Endodermal cell (in vitro differentiated cells): ENCODE data around the gene RNASE7. TPM values are rescaled to one million over a fixed set of nuclear protein-coding genes. Genes with fewer than 3 reads are reported as not detected.

Source experiments
- DNase-seq: peaks from one replicate; pipeline ENCODE4 v3.0.0-alpha.2; 2017
- H3K27ac ChIP-seq: 2 replicates; pipeline ENCODE4 v1.5.1; 2013; ENCODE audit warnings: mild to moderate bottlenecking, low read depth, low read length, moderate library complexity
- H3K27me3 ChIP-seq: 2 replicates; pipeline ENCODE4 v1.6.1; 2013; ENCODE audit warnings: mild to moderate bottlenecking, low read length, moderate library complexity; ENCODE audit not compliant: insufficient read depth, control insufficient read depth, poor library complexity, severe bottlenecking
- H3K36me3 ChIP-seq: 2 replicates; pipeline ENCODE4 v1.7.0; 2013; ENCODE audit warnings: mild to moderate bottlenecking, low read length, moderate library complexity; ENCODE audit not compliant: control insufficient read depth, insufficient read depth
- H3K4me1 ChIP-seq: one replicate; pipeline ENCODE4 v1.7.0; 2013; ENCODE audit warnings: low read length; ENCODE audit not compliant: control insufficient read depth, insufficient read depth
- H3K4me3 ChIP-seq: 2 replicates; pipeline ENCODE4 v1.5.1; 2013; ENCODE audit warnings: mild to moderate bottlenecking, low read length, moderate library complexity
- H3K9ac ChIP-seq: 2 replicates; pipeline ENCODE4 v1.6.1; 2013; ENCODE audit warnings: mild to moderate bottlenecking, low read length, moderate library complexity; ENCODE audit not compliant: poor library complexity, severe bottlenecking; ENCODE audit errors: extremely low read depth
- H3K9me3 ChIP-seq: 2 replicates; pipeline ENCODE4 v1.6.1; 2013; ENCODE audit warnings: mild to moderate bottlenecking, low read length, moderate library complexity; ENCODE audit not compliant: control insufficient read depth
- H3K27ac Mint-ChIP-seq: 2 replicates; pipeline ENCODE4 v1.8.0; 2020; ENCODE audit warnings: mixed read lengths
- H3K27me3 Mint-ChIP-seq: 2 replicates; pipeline ENCODE4 v1.8.0; 2021; ENCODE audit warnings: mild to moderate bottlenecking, mixed read lengths; ENCODE audit not compliant: insufficient read depth
- H3K36me3 Mint-ChIP-seq: 2 replicates; pipeline ENCODE4 v1.8.0; 2020; ENCODE audit warnings: low read depth, mixed read lengths
- H3K4me1 Mint-ChIP-seq: 2 replicates; pipeline ENCODE4 v1.8.0; 2020; ENCODE audit warnings: mixed read lengths
- H3K4me3 Mint-ChIP-seq: 2 replicates; pipeline ENCODE4 v1.8.0; 2020; ENCODE audit warnings: mild to moderate bottlenecking, moderate library complexity, mixed read lengths
- H3K9me3 Mint-ChIP-seq: 2 replicates; pipeline ENCODE4 v1.8.0; 2020; ENCODE audit warnings: mild to moderate bottlenecking, mixed read lengths
- WGBS, 2 experiments: methylation state at CpG; one replicate each; pipeline versions ENCODE4 v1.1.5 to v1.1.7; 2013; ENCODE audit warnings: missing lambda C conversion rate in 2 of 2, mixed read lengths in 1 of 2; ENCODE audit not compliant: insufficient coverage in 1 of 2, insufficient read length in 1 of 2; 5-methylcytosine and 5-hydroxymethylcytosine counted together
- total RNA-seq, 2 donors: library from RNA; stranded (reverse); fragmentation: NEBNext Ultra II Directional in 1 of 2; extraction: Animal tissue kit (Norgen Biotek cat#: 25700) in 1 of 2; gene quantifications; 2 replicates in 1 of 2; 3 replicates in 1 of 2; pipeline ENCODE4 v1.2.1, GENCODE V29; 2021
- TF ChIP-seq, protein P1 (sequence below): fragments of 200-600 bp; sonication (generic); conservative IDR thresholded peaks from 2 replicates; pipeline ENCODE4 v1.5.0; 2021; ENCODE audit warnings: antibody characterized with exemption, mild to moderate bottlenecking

Gene RNASE7
- total RNA-seq, 2 donors from 2014 or later, result not detected

DNA sequence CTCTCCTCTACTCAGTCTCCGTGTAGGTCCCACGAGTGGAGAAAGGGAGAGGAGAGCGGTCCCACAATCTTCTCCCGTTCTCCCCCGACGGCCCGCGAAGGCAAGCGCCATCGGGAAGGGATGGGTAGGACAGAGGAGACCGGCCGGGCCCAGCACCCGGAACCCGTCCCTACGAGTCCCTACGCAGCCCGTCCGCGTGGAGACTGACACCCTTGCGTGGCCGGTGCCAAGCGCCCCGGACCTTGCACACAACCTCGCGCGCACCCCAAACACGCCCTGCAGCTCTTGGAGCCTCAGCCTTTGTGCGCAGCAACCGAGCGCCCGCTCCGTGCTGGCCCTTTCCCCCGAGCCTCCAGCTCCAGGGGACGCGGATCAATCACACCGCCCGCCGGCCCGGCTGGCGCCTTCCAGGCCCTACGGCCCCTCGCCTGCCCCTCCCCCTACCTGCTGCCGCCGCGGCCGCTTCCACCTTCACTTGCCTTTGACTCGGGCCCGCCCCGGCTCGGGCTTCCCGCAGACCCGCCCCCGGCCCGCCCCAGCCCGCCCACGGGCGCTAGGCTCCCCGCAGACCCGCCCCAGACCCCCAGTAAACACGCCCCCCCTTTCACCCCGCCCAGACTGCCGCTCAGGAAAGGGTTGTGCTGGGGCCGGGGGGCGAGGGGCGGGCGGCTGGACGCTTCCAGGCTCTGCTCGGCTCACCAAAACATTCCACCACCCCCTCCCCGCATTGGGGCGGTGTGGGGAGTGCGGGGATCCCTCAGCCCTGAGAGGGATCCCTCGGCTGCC lies 17.4 kb upstream of the RNASE7 start, which contains the start of gene NDRG2:
TSS of gene NDRG2 (minus strand) at position 477 of the 786 bp plus-strand sequence. CDS start 1,746 bp downstream, outside the sequence.
- Histone ChIP-seq H3K4me1 (no peaks in the 10 kb centered on the region), H3K9me3 (no peaks in the 10 kb centered on the region), H3K27me3 (peaks cover 11% of the 10 kb centered on the region), H3K4me3 (peak within 1 kb of the TSS; percentile 81), H3K36me3 (no peaks in the 10 kb centered on the region), H3K27ac (peak within 1 kb of the TSS; percentile 17), H3K9ac (peak within 1 kb of the TSS; percentile 36)
- Mint-ChIP-seq H3K27ac (peak within 1 kb of the TSS; percentile 97), H3K9me3 (no peaks in the 10 kb centered on the region), H3K36me3 (peaks cover 19% of the 10 kb centered on the region), H3K27me3 (peaks cover 28% of the 10 kb centered on the region), H3K4me3 (peak within 1 kb of the TSS; percentile 65), H3K4me1 (peaks cover 39% of the 10 kb centered on the region)
- TF ChIP-seq, protein P1, sequence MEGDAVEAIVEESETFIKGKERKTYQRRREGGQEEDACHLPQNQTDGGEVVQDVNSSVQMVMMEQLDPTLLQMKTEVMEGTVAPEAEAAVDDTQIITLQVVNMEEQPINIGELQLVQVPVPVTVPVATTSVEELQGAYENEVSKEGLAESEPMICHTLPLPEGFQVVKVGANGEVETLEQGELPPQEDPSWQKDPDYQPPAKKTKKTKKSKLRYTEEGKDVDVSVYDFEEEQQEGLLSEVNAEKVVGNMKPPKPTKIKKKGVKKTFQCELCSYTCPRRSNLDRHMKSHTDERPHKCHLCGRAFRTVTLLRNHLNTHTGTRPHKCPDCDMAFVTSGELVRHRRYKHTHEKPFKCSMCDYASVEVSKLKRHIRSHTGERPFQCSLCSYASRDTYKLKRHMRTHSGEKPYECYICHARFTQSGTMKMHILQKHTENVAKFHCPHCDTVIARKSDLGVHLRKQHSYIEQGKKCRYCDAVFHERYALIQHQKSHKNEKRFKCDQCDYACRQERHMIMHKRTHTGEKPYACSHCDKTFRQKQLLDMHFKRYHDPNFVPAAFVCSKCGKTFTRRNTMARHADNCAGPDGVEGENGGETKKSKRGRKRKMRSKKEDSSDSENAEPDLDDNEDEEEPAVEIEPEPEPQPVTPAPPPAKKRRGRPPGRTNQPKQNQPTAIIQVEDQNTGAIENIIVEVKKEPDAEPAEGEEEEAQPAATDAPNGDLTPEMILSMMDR, result no peak
- peak; percentile 96 for DNase-seq
- WGBS, 2 experiments, result 1 to 20% methylated on average over 1 to 68 of the region's 72 CpGs

DNA sequence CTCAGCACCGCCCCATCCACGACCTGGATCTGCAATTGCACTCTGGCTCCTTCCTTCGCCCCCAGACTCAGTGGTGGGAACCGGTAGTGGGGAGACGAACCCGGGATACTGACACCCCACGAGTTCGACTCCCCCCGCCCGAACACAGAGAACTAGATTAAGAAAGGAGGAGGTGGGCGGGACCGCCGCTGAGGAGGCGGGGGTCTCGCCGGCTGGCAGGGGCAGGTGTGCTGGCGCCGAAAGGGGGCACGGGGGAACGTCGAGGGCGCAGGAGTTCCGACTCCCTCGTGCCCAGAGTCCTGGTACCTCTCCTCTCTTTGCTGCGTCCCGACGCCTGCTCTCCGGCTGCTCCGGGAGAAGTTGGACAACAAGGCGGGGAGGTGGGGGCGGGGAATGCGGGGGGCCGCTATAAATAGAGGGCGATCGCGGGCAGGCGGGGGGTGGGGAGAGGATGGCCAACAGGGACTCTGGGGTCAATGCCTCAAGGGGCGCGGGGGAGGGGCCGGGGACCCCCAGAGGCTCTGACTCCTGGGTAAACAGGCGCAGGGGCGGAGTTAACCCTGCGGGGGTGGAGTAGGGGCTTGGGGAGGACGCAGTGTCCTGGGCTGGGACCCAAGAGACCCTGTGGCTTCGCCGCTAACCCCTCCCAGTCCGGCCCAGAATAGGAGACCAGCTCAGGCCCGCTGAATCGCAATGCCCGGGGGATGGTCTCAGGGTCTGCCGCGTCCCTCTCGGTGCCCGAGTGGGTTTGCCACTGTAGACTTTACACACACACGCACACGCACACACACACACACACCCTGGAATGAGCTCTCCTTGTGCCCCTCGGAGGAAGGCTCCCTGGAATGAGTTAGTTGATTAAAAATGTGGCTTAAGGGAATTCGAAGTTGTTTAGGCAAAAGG lies 16.5 kb upstream of the RNASE7 start:
- Mint-ChIP-seq H3K9me3 (no peaks in the 10 kb centered on the region), H3K36me3 (peaks cover 15% of the 10 kb centered on the region), H3K4me3 (peak overlapping the region; percentile 65), H3K4me1 (peaks cover 39% of the 10 kb centered on the region), H3K27me3 (peaks cover 33% of the 10 kb centered on the region), H3K27ac (peak overlapping the region; percentile 97)
- Histone ChIP-seq H3K36me3 (no peaks in the 10 kb centered on the region), H3K4me1 (no peaks in the 10 kb centered on the region), H3K9me3 (no peaks in the 10 kb centered on the region), H3K27me3 (peaks cover 11% of the 10 kb centered on the region), H3K27ac (peak overlapping the region; percentile 17), H3K9ac (no peak overlapping the region), H3K4me3 (peak overlapping the region; percentile 81)
- peak; percentile 89 for DNase-seq
- WGBS, 2 experiments, result 7 to 22% methylated on average over 9 to 51 of the region's 58 CpGs
- TF ChIP-seq, protein P1, result peak; percentile 22

DNA sequence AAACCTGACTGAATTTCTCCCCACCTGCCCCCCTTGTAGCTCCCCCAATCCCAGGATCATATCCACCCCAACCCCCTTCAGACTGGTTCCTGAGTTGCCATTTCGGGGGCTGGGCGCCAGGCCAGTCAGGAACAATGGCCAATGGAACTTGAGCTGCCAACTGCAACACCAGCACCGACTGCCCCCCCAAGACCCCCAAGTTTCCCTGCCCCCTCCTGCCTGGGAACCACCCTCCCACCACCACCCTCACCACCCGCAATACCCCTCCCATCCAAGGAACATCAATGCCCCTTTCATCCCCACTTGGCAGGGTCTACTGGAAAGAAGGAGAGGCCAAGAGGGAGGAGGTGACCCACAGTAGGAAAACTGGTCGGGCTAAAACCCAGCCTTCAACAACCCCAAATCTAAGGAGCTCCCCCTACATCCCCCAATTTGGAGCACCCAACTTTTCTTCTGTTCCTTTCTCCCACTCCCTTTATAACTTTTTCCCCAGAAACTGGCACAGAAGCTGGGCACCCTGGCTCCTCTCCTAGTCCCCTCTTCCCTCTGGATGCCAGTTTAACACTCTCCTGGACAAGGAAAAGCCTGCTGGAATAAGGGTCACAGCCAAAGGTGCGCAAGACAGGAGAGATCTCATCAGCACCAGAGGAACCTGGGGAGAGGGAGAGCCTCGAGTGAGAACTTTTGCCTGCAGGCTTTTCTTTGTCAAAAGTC lies 15.7 kb upstream of the RNASE7 start:
- Histone ChIP-seq H3K9ac (no peak overlapping the region), H3K9me3 (no peaks in the 10 kb centered on the region), H3K27me3 (peaks cover 11% of the 10 kb centered on the region), H3K4me1 (no peaks in the 10 kb centered on the region), H3K36me3 (no peaks in the 10 kb centered on the region), H3K4me3 (peak overlapping the region; percentile 60), H3K27ac (no peak overlapping the region)
- Mint-ChIP-seq H3K4me1 (peaks cover 39% of the 10 kb centered on the region), H3K36me3 (peaks cover 9% of the 10 kb centered on the region), H3K9me3 (no peaks in the 10 kb centered on the region), H3K4me3 (peak overlapping the region; percentile 65), H3K27me3 (peaks cover 33% of the 10 kb centered on the region), H3K27ac (no peak overlapping the region)
- peak; percentile 55 for DNase-seq
- TF ChIP-seq, protein P1, result no peak
- WGBS, 2 experiments, result 64% methylated on average over 6 of the region's 7 CpGs; no CpG with 5 or more reads in 1 of the 2 experiments
